G401.6 (cell line): ENCODE results near the gene MGMT.

Experiments
- FAIRE-seq: peaks from 2 replicates; lab custom pipeline; 2012; peaks lifted over from hg19 to GRCh38; lab: Jason Lieb, UNC

Gene MGMT

GRCh38 chr10:129495256-129495655 is 28.2 kb downstream of the MGMT start:
- FAIRE-seq: no peak

GRCh38 chr10:129495698-129496097 is 28.7 kb downstream of the MGMT start:
- FAIRE-seq: no peak

GRCh38 chr10:129497013-129497412 is 30.0 kb downstream of the MGMT start:
- no peak for FAIRE-seq

GRCh38 chr10:129498680-129499079 is 31.6 kb downstream of the MGMT start:
- FAIRE-seq: no peak

GRCh38 chr10:129500617-129501339 is 33.7 kb downstream of the MGMT start:
- no peak for FAIRE-seq

- FAIRE-seq: no peak
These were observed 34.8 kb downstream of the MGMT start for GRCh38 chr10:129501652-129502436.

- FAIRE-seq: no peak
These were observed 35.4 kb downstream of the MGMT start for GRCh38 chr10:129502448-129502847.

GRCh38 chr10:129505500-129506075 is 38.5 kb downstream of the MGMT start:
- no peak for FAIRE-seq

GRCh38 chr10:129506101-129506797 is 39.2 kb downstream of the MGMT start:
- no peak for FAIRE-seq

- FAIRE-seq: no peak
These were observed 40.3 kb downstream of the MGMT start for GRCh38 chr10:129507216-129507889.

GRCh38 chr10:129509155-129509554 is 42.1 kb downstream of the MGMT start:
- FAIRE-seq: no peak

GRCh38 chr10:129509835-129510234 is 42.8 kb downstream of the MGMT start:
- no peak for FAIRE-seq

- FAIRE-seq: no peak
These were observed 44.0 kb downstream of the MGMT start for GRCh38 chr10:129511086-129511485.

- FAIRE-seq: no peak
These were observed 44.7 kb downstream of the MGMT start for GRCh38 chr10:129511758-129512157.

GRCh38 chr10:129513312-129513711 is 46.3 kb downstream of the MGMT start:
- no peak for FAIRE-seq

- FAIRE-seq: no peak
These were observed 47.8 kb downstream of the MGMT start for GRCh38 chr10:129514568-129515451.

- no peak for FAIRE-seq
These were observed 50.0 kb downstream of the MGMT start for GRCh38 chr10:129516846-129517679.

GRCh38 chr10:129517680-129518057 is 50.6 kb downstream of the MGMT start:
- FAIRE-seq: no peak

GRCh38 chr10:129518793-129519192 is 51.8 kb downstream of the MGMT start:
- no peak for FAIRE-seq

GRCh38 chr10:129520440-129521080 is 53.5 kb downstream of the MGMT start:
- no peak for FAIRE-seq
